Stimulated activated CD8-positive, alpha-beta memory T cell treated with anti-CD3 and anti-CD28 coated beads, Interleukin-2, amount 100 ng/mL, for 1 hour (primary cell): Measurements from ENCODE around the gene NOLC1.

Experiments
- DNase-seq, 2 donors: peaks; one replicate each; pipeline ENCODE4 v3.0.0-alpha.2; 2020; ENCODE audit warnings: low read depth in 2 of 2

Gene NOLC1

DNA sequence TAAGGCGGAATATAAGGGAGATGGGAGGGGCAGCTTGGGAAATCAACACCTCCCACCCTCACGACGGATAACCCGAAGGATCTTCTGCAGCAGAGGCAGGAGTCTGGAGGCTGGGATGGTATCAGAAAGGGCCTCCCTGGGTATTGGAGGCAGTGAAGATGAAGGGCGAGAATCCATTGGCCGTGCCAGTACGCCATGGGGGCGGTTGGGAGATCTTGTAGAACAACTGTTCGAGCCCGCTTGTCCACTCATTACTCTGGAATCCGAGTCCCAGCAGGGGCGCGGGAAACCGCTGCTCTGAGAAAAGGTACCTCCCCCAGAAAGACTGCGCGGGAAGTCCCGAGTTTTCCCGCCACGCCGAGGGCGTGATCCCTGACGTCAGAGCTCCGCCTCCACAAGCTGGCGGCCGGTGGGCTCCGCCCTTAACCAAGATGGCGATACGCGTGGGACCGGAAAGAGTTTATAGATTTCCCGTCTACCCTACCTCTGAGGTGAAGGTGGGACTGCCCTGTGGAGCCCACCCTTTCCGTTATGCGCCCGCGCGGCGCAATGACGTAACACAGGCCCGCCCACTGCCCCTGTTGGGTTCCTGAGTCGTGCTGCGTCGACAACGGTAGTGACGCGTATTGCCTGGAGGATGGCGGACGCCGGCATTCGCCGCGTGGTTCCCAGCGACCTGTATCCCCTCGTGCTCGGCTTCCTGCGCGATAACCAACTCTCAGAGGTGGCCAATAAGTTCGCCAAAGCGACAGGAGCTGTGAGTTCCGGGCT is at the start of gene NOLC1:
NOLC1 (plus strand) TSS at position 616 of the 771 bp plus-strand sequence; CDS start at position 638, 22 bp downstream.
- DNase-seq, result peak; percentile 99 to 100

DNA sequence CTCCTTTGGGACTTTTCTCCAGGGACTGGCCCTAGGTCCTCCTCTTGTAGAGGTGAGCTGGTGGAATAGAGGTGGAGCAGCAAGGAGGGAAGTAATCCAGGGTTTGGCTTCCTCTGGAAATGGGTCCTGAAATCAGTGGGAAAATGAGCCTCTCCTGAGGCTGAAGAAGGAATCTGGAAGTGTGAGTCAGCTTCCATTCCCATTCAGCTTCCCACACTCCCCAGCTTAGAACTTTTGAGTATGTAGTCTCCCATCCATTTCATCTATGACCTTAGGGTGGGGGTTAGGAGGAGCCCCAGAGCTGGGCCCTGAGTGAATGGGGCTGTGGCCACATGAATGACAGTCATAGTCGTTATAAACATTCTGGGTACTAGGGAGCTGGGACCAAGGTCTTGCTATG is 49.8 kb upstream of the NOLC1 start:
- no peak for DNase-seq

DNA sequence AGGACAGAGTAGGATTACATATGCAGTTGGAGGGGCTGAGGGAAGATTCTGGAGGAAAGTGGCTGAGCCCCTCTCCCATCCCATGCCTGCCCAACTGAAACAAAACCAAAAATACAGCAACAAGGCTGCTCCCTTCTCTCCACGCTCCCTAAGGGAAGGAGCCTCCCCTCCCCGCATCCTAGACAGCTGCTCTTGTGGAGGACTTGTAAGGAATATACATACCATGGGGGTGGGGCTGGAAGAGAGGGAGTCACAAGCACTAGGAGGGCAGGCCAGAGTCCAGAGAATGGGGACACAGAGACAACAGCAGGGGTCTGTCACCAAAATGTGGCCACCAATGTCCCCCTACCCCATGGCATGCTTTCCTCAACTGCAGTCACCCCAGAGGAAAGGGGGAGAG is 45.2 kb upstream of the NOLC1 start:
- DNase-seq, result no peak

- no peak for DNase-seq
Observed at GRCh38 chr10:102109166-102110116, 42.7 kb upstream of the NOLC1 start.

DNA sequence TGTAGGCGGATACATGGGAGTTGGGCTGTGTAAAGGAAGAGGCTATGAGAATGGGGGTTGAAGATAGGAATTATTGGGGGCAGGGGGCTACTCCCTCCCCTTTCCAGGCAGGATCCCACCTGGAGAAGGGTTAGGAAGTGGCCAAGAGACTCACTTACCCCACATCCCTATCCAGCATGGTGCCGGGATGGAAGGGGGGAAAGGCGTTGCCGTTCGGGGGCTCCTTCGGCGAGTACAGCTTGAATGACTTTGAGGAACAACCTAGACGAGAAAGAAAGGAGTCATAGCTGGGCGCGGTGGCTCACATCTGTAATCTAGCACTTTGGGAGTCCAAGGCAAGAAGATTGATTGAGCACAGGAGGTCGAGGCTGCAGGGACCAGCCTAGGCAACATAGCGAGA is 40.9 kb upstream of the NOLC1 start:
- no peak for DNase-seq

GRCh38 chr10:102112210-102112817 is 39.9 kb upstream of the NOLC1 start:
- DNase-seq, result no peak

DNA sequence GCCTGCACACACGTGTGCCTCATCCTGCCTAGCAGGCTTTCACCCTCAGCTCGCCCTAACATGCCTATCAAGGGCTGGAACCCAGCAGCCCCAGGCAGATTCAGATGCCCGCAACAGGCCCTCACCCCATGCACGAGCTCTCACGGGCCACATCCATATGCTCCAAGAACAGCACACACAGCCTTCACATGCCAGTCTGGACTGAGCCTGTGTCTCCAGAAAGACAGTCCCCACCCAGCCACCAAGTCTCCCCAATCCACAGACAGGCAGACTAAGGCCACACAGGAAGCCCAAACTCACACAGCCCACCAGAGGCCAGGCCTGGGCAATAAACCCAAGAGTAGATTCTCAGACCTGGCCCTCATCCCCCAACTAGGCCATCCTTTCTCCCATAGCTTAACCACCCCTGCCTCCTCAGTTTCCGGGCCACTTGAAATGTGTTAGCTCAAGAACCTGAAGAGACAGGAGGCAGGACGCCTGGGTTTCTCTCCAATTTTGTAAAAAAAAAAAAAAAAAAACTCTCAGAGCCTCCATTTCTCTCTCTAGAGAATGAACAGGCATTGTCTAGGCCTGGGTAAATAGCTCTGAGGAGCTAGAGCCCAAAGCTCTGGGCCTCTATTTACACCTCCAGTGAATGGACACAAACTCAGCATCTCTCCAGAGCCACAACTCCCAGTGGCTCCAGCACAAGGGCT is 38.8 kb upstream of the NOLC1 start:
- DNase-seq, result no peak

DNA sequence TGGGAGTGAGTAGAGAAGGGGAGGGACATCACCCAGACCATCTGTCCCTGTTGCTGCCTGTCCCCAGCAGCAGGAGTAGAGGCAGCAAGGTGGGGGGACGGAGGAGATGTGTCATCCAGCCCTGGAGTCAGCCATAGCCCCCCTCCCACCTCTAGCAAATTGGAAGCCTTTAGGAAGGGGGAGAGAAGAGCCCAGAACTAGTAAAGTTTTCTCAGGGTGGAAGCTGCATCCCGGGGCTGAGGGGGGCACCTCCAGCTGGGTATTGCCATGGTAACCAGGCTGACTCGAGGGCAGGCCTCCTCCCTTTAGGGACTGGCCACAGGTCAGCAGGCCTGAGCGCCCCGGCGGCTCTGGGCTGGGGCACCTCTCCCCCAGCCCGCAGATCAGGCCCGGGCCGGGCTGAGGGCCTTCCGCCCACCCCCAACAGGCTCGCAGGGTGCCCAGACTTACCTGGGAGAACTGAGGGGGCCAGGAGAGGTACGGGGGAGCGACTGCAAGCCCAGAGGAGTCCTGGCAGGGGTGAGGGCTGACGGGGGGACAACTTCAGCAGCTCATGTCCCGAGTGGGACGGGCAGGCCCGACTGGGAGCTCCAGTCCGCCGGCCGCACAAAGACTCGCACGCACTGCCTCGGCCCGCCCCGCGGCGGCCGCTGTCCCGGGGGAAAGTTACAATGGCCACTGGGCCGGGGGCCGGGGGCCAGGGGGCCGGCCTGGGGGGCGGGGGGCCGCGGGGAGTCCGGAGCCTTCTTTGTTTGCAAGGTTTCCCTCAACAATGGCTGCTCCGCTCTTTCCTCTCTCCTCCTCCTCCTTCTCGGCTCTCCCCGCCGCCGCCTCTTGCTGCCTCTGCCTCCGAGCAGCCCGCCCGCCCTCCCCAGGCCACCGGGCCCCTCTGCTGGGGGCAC is 38.0 kb upstream of the NOLC1 start:
- no peak for DNase-seq

DNA sequence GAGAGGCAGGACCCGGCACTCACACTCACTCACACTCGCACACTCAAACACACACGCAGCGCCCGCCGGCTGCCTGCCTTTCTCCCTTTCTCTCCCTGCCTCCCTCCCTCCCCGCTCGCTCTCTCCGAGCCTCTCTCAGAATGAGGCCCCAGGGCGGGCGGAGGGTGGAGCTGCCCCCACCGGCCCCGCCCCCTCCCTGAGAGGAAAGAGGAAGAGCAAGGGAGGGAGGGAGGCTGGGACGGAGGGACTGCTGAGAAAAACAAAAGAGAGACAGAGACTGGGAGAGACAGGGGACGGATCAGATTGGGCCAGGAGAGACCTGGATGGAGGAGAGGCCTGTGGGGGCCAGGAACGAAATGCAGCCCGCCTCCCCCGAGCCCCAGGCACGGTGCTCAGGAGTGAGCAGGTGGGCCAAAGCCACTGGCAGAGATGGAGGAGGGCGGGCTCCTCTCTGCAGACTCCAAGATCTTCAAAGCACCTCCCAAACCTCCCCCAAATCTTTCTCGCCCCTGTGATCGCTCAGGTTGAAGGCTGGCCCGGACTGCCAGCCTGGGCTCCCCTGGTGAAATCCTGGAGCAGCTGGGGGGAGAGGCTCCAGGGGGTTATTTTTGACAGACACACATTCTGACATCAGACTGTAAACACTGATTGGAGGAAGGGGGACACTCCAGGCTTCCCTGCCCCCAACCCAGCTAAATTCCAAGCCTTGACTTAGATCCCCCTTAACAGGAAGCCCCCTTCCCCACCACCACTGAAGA is 37.1 kb upstream of the NOLC1 start:
- DNase-seq, result peak; percentile 61 to 72

DNA sequence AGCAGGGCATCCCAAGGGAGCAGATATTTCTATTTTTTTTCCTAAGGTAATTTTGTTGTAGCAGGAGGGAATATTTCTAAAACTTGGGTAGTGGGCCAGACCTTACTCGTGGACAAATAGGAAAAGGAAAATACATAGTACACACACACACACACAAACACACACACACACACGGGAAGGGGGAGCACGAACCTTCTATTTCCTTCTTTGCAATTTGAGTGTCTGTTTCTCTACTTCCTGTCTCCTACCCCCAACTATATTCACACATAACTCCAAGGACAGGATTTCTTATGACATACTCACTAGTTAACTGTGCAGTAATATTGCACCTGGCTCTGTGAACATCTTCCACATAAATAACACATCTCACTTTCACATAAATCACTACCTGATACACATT is 36.4 kb upstream of the NOLC1 start:
- no peak for DNase-seq

DNA sequence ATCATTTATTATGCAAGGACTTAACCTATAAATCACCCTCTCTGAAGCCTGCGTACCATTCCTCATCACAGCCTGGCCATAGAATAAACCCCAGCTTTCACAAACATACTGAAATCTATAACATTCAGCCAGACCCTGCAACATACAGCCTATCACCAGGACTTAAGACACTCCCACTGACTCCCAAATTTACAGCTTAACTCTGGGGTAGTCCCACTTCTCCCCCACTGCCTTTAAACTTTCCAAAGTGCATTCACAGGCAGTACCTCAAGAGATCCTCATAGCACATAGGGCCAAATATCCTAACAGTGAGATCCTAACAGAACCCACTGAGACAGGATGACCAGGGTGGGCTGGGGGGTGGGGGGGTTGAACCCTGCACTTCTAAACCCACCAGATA is 35.5 kb upstream of the NOLC1 start:
- no peak for DNase-seq

DNA sequence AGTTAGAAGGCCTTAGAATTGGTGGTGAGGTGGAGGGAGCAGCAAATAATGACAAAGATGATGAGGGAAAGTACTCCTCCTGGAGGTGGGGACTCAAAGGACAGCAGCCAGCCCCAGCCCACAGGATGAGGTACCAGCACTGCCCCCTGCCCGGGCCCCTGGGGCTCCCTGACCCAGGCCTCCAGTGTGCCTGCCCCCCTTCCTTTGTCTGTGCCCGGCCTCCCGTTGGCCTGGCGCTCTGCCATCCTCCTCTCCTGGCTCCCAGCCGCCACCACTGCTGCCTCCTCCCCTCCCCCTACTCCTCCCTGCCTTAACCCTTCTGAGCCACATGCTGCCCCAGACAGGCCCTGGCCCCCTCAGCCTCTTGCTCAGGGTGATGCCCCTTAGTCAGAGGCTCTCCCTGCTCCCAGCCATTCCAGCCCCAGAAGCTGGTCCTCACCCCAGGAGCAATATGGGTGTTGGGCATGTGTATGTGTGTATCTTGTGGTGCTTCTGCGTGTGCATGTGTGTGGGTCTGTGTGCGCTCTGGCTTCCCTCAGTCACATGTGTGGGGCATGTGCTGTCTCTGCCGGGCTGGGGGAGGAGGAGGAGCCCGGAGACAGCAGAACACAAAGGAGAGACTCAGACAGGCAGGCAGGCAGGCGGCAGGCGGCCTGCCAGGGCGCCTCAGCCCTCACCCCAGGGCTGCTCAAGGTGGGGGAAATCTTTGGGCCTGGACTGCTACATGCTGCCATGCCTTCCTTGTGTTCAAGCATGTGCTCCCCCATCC is 34.6 kb upstream of the NOLC1 start:
- DNase-seq, result no peak

DNA sequence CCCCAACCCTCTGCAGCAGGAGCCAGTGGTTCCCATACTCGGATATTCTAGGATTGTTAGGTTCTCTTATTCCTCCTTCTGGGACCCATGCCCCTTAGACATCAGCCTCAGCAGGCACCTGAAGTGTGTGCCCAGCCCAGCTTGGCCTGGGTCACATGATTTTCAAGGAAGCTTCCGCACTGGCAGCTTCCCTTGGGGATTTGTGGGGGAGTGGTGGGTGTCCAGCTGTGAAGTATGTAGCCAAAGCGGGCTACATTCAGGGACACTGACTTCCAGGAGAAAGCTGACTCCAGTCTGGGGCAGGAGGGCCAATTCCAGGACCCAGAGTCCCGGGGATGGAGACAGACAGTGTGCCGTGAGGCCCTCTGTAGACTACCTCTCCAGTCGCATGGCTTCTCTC is 33.3 kb upstream of the NOLC1 start:
- DNase-seq, result no peak

DNA sequence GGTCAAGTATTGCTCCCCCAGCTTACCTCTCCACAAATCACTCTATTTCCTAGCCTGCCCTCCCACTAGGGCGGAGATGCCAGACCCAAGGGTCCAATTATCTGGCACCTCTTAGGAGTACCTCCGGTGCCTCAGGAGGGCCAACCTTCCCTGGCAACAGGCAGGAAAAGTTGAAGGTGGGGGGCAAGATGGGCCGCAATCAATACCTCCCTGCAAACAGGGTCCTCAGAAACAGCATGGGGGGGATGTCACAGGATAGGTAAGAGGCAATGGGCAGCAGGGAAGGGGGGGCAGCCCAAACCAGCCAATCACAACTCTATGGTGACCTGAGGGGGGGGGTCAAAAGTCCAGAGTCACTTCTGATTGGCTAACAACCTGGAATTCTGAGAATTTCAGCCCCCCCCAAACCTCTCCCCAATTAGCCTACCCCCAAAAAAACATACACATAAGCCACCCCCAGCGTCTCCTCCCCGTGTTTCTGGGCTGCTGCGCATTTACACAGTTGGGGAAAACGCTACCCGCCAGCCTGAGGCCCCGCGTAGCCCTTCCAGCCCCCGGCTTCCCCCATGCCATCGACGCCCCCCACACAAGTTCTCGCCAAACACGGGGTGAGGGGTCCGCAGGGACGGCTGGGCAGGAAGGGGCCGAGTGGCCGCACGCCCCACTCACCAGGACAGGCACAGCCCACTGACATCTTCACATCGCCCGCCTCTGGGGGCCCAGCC is 32.6 kb upstream of the NOLC1 start:
- DNase-seq, result no peak

DNA sequence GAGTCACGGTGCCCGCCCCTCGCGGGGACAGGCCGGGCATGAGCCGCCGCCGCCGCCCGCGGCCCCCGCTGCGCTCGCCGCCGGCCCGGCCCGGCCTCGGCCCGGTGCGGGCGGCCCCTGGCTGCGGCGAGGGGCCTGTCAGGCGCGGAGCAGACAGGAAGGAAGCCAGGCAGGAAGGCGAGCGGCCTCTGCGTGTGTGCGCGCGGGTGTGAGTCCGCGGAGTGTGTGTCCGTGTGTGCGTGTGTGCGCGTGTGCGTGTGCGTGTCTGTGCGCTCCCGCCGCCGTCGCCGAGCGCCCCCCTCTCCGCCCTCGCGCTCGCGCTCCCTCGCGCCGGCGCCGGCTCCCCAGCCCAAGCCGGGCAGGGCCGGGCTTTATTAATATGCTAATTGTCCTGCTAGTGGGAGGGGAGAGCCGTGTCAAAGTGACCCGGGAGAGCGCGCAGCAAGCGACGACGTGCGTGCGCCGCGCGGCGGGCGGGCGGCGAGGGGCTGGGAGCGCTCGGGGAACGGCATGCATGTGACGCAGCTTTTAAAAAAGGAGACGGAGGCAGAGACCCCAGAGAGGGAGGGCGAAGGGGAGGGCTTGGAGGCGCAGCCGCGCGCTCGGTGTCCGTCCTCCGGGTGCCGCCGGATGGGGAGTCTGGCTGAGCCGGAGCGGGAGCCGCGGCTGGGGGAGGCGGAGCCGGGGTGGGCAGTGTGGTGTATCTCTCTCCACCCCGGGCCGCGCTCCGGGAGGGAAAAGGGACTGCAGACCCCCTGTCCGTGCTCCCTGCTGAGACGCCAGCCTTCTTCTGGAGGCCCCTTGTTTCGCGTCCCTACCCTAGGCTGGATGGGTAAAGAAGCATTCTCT is 31.8 kb upstream of the NOLC1 start, which contains the start of gene LDB1:
LDB1 (minus strand) TSS at position 227 of the 849 bp plus-strand sequence. CDS start 258 bp downstream, outside the sequence.
- no peak for DNase-seq

GRCh38 chr10:102120991-102121738 is 31.0 kb upstream of the NOLC1 start:
- no peak for DNase-seq
